GM12891 (cell line): Measurements from ENCODE around the gene UBE2I.

Source experiments
- POLR2A ChIP-seq: IDR thresholded peaks from 2 replicates; pipeline ENCODE4 v1.6.1; 2011; ENCODE audit warnings: low read depth, low read length, control low read depth
- POLR2AphosphoS5 ChIP-seq: IDR thresholded peaks from 2 replicates; pipeline ENCODE4 v1.6.1; 2011; ENCODE audit warnings: low read depth, low read length, control low read depth
- SPI1 ChIP-seq: IDR thresholded peaks from 2 replicates; pipeline ENCODE4 v1.6.1; 2011; ENCODE audit warnings: low read depth, low read length, control low read depth
- TAF1 ChIP-seq: IDR thresholded peaks from 2 replicates; pipeline ENCODE4 v1.6.1; 2011; ENCODE audit warnings: low read depth, low read length, control low read depth

DNA sequence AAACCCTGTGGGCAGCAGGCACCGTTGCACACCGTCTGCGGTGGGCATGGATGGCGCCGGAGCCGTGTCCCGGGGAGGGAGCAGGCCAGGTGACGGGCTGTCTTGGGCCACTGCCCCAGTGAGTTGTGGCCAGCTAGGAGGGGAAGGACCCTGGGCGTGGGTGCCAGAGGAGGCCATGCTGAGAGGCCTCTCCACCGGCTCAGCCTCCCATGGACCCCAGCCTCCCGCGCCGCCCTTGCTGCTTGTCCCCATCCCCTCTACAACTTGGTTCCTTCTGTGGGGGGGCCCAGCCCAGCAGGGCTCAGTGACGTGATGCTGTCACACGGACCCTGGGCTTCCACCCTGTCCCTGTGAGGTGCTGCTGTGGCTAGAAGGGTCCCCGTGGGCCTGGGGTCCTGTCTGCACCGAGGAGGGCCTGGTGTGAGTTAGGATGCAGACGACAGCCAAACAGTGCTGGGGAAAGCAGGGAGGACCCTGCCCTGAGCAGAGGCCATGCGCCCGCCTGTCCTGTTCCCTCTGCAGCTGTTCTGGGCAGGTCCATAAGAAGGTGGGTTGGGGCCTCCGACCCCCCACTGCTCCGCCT lies 11.3 kb downstream of the UBE2I start:
- TF ChIP-seq POLR2A = no peak
- TF ChIP-seq TAF1 = no peak
- TF ChIP-seq SPI1 = no peak
- TF ChIP-seq POLR2AphosphoS5 = no peak; the same call in none of the 2 replicates
